Activated CD4-positive, alpha-beta T cell treated with anti-CD3 and anti-CD28 coated beads, Interleukin-2, amount 50 U/mL, for 4 hours (primary cell): ENCODE measurements around the gene BAG3.
"Not testable (repeated sequence)": the region's sequence is repeated elsewhere in the genome, so short reads cannot be mapped to it uniquely, and the experiment has no call there.

Experiments used
- DNase-seq, 2 experiments: peaks; one replicate each; pipeline ENCODE4 v3.0.0-alpha.2; 2020

The BAG3 gene

DNA sequence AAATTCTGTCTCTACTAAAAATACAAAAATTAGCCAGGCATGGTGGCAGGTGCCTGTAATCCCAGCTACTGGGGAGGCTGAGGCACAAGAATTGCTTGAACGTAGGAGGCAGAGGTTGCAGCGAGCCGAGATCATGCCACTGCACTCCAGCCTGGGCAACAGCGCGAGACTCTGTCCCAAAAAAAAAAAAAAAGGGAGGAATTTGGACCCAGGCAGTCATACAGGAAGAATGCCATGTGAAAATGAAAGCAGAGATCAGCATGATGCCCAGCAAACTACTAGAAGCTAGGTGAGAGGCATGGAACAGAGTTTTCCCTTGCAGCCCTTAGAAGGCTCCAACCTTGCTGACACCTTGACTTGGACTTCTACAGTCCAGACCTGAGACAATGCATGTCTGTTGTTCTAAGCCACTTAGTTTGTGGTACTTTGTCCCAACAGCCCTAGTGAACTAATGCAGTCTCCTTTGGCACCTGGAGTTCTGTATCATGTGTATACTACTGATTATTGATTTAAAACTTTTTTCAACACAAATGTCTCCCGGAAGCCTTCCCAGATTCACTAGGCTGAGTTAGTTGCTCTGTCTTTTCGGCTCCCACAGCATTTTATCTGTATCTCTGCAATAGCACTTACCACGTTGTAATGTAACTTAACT, 10.2 kb upstream of the BAG3 start:
- DNase-seq: no peak

GRCh38 chr10:119642556-119643111, 8.5 kb upstream of the BAG3 start:
- no peak for DNase-seq

DNA sequence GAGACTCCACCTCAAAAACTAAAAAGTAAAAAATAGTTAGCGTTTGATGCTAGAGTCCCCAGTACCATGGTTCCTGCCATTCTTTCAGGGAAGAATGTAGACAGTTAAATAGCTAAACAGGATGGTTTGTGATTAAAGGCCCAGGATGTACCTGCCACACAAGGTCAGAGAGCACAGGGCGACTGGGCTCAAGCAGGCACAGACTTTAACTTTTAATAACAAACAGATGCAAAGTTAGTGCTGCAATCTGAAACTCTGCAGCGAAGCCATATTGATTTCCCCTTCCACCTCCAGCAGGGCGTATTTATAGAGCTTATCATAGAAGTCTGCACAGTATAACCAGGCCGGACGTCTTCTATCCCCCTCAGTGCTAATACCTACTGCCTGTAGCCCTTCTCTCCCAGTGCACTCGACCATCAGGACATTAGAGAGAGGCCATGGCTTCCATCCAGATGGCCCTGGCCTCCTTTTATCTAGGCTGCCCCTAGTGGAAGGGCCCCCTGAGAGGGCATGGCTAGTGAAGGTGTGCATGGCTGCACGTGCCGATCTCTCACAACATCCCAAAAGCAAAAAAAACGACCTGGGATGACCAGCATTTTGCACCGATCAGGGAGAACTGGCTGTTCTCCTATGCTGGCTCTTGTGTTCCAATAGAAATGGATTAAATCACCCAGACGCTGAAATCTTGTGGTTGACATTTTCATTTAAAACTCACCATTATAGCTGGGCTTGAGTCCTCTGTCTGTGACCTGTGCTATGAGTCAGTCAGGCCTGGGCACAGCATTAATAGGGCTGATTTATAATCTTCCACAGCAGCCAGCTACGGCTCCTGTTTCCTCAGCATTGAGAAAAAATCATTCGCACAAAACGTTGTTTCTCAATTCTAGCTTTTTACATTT, 7.6 kb upstream of the BAG3 start:
- no peak for DNase-seq

DNA sequence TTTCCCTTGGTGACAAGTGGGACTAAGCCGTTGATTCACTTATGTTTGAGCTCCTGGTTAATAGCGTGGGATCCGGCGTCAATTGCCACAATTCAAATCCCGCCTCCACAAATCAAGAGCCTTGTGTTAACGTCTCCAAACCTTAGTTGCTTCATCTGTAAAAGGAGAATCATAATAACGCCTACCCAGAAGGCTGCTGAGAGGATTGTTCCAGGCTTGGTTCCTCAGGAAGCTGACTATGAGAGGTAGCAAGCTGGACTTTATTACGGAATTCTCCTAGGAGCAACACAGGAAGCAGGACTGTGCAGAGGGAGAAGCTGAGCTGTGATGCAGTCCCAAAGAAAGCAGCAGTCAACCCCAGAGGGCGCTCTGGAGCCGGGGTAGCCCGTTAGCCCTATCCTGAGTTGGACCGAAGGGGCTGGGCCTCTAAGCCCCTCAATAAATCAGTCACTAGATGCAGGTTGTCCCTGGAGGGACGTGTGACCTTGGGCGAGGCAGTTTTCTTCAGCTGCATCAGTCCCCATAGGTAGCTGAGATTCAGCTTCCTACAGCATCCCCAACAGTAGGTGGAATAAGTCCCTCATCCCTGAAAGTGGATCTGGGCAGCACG, 6.9 kb upstream of the BAG3 start:
- DNase-seq: no peak

- DNase-seq: no peak
Measured at GRCh38 chr10:119644994-119645393, 6.2 kb upstream of the BAG3 start.

- DNase-seq: no peak
Measured at GRCh38 chr10:119650062-119650461, 1.1 kb upstream of the BAG3 start.

DNA sequence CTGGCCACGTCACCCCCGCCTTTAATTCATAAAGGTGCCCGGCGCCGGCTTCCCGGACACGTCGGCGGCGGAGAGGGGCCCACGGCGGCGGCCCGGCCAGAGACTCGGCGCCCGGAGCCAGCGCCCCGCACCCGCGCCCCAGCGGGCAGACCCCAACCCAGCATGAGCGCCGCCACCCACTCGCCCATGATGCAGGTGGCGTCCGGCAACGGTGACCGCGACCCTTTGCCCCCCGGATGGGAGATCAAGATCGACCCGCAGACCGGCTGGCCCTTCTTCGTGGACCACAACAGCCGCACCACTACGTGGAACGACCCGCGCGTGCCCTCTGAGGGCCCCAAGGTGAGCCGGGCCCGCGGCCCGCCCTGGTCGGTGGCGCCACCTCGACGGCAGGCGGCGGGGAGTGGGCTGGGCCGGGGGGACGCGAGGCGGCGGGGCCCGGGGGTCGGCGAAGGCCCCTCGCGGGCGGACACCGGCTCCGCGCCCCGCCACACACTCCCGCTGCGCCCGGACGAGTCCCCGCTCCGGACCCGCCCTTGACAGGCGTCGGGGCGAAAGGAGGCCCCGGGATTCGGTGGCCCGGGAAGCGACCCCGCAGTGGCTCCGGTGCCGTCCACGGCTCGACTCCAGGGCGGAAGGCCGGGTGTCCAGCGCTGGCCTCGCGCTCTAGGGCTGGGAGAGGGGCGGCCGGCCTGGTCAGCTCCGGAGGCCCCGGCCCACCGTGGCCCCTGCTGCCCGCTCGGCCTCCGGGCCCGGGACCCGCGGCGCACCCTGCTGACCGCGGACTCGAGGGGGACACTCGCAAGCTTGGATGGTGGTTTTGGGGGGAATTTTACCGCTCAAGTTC, 557 bp downstream of the BAG3 start:
- DNase-seq: peak in 1 of 2 experiments; percentile 16

- no peak for DNase-seq
Measured at GRCh38 chr10:119652361-119652730, 1.2 kb downstream of the BAG3 start.

GRCh38 chr10:119653209-119653608, 2.0 kb downstream of the BAG3 start:
- DNase-seq: no peak

DNA sequence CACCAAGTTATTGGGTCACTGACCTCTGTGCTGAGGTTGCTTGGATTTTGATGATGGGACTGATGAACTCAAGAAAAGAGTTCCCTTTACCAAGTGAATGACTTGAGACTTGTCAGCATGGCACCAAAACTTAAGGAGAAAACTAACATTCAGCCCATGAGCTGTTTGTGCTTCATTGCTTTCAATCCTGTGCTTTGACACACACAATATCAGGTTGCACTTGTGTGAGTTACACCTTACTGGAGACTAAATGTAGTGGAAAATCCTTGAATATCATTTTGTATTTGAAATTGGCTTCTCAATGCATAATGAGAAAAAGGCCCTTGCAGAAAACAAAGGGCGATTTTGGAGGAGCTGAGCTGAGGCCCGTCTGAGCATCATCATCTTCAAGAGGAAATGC, 2.7 kb downstream of the BAG3 start:
- no peak for DNase-seq

DNA sequence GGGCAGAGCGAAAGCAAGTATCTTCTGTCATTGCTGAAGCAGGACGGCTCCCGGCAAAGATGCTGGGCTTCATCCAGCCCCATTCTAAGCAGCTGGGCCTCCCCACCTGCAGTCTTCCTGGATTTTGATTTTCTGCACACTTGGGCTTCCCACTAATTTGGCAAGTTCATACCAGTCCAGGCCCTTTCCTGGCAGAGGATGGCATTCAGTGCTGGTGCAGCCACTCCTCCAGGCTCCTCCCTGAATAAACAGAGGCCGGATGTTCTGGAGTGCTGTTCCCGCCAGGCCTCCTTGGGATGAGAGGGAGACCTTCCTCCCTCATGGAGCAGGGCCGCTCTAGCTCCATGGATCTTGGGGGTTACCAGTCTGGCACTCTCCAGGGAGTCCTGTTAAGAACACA, 3.4 kb downstream of the BAG3 start:
- no peak for DNase-seq

DNA sequence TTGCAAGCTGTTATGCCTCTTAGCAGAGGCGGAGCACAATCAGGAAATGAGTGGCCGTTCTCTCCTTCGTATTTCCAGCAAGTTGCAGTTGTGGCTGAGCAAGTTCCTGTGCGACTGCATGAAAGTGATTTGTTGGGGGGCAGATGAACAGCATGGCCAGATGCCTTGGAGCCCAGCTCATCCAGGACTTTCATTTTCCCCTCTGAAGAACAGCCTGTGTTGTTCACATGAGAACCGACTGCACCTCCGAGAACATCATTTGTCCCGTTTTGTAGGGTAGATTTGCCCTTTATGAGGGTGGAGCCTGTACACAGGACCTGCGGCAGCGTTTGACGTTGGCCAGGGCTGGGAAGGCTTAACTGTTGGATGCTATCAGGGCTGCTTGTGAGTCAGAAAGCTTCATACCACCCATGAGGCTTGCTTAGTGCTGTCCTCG, 4.4 kb downstream of the BAG3 start:
- peak; percentile 48 to 56 for DNase-seq

DNA sequence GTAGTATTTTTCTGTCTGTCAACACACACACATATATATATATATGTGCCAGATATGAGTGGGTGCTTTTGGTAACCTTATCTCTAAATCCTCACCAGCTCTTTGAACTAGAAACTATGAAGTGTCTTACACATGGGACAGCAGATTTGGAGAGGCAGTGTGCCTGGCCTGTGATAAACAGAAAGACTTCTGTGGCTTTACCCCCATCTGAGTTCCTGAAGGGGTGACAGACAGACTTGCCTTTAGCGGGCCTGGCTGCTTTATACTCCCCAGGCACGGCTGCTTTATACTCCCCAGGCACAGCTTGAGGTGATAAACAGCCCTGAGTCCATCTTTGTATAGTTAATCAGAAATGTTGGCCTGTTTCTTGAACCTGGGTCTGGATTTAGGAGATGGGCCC, 5.6 kb downstream of the BAG3 start:
- DNase-seq: no peak

DNA sequence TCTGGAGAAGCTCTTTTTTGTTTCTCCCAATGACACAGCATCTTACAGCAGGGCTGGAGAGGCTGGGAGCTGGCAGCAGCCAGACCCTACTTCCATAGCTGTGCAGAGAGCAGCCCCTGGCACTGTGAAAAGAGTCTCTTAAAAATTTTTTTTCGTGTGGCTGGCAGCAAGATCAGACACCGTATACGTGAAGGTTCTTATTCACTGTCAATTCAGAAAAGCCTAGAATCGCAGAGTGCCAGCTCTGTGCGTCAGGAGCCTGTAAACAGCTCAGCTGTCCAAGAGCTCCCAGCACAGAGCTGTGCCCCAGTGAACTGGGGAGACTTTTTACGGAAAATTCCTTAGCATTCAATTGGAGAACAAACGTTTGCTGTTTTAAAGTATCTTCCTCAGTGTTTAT, 6.5 kb downstream of the BAG3 start:
- no peak for DNase-seq

GRCh38 chr10:119658274-119658673, 7.1 kb downstream of the BAG3 start:
- DNase-seq: no peak

DNA sequence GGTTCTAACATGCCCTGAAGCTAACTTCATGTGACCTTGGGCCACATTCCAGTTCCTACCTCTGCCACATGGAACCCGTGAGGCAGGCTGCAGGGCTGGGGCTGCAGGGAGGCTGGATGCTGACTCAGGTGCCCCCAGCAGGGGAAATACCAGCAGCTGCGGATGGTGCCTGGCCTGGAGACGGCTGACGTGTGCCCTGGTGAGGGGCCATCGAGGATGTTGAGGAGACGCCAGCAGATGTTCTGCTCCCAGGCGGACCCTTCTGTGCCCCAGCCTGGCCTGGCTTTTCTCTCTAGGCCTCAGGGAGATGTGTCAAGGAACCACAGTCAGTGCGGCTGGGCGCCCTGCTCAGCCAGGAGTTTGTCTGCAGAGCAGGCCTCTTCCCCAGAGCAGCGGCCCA, 8.8 kb downstream of the BAG3 start:
- no peak for DNase-seq

DNA sequence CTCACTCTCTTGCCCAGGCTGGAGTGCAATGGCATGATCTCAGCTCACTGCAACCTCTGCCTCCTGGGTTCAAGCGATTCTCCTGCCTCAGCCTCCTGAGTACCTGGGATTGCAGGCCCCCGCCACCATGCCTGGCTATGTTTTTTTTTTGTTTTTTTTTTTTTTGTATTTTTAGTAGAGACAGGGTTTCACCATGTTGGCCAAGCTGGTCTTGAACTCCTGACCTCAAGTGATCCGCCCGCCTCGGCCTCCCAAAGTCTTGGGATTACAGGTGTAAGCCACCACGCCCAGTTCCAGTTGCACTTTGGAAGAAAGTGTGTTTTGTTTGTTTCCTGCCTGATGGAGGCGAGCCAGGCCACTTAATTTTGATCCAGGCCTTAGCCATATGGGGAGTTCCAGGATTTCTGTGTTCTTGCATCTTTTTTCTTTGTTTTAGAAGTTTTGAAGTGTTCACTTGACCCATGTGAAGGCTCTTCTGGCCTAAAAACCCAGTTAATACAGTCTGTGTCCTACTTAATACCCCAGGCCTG, 11.0 kb downstream of the BAG3 start:
- DNase-seq: not testable (repeated sequence)

GRCh38 chr10:119663866-119664698, 12.9 kb downstream of the BAG3 start:
- DNase-seq: peak in 1 of 2 experiments; percentile 11

GRCh38 chr10:119665901-119666708, 14.9 kb downstream of the BAG3 start:
- DNase-seq: no peak

DNA sequence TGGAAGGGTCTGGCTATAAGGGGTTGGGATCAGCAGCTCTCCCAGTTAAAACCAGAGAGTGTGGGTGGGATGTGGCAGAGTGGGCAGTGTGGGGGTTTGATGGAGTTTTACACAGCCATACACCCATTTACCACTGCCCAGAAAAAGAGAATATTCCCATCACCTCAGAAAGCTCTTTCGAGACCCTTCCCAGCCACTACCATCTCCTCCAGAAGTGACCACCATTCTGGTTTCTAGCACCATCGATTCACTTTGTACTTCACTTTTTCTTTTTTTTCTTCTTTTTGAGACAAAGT, 15.5 kb downstream of the BAG3 start:
- DNase-seq: no peak
